Coronary artery (tissue), 2 donors: ENCODE data around the gene JAK1.
A peak's percentile ranks its signal among the peaks of the same experiment; 100 is the strongest.

Experiments
- DNase-seq: peaks from one replicate; pipeline ENCODE4 v3.0.0-alpha.2; 2017; ENCODE audit warnings: low spot score
- H3K27ac ChIP-seq, 2 donors: fragments of 200-600 bp; sonication (generic); one replicate each; pipeline ENCODE4 v1.5.1; 2016 to 2019
- H3K4me3 ChIP-seq: fragments of 200-600 bp; sonication (generic); 2 replicates; pipeline ENCODE4 v1.5.1; 2016; ENCODE audit warnings: mild to moderate bottlenecking, moderate library complexity
- TF ChIP-seq, protein P1 (sequence below): fragments of 200-600 bp; sonication (generic); IDR thresholded peaks from one replicate; pipeline ENCODE4 v1.5.1; 2019; ENCODE audit warnings: antibody characterized with exemption

JAK1 gene

DNA sequence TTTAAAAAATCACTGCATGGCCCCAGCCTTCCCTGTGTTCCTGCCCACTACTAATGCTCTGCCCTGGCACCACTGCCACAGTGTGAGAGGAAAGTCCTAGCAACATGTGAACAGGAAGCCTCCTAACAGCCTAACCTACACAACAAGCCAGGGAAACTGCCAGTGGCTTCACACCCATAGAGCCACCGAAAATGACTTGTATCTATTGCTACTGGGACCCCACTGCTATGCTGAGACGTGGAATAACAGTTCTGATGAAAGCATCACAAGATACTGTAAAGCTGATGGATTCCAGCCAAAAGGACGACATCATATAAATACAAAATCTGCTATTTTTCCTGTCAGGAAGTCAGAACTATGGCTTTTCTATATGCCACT lies 74.9 kb downstream of the JAK1 start:
- no peak for DNase-seq
- TF ChIP-seq, protein P1, sequence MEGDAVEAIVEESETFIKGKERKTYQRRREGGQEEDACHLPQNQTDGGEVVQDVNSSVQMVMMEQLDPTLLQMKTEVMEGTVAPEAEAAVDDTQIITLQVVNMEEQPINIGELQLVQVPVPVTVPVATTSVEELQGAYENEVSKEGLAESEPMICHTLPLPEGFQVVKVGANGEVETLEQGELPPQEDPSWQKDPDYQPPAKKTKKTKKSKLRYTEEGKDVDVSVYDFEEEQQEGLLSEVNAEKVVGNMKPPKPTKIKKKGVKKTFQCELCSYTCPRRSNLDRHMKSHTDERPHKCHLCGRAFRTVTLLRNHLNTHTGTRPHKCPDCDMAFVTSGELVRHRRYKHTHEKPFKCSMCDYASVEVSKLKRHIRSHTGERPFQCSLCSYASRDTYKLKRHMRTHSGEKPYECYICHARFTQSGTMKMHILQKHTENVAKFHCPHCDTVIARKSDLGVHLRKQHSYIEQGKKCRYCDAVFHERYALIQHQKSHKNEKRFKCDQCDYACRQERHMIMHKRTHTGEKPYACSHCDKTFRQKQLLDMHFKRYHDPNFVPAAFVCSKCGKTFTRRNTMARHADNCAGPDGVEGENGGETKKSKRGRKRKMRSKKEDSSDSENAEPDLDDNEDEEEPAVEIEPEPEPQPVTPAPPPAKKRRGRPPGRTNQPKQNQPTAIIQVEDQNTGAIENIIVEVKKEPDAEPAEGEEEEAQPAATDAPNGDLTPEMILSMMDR = no peak
- H3K27ac ChIP-seq = peak overlapping the region in 1 of 2 donors; percentile 3
- H3K4me3 ChIP-seq = no peak overlapping the region

DNA sequence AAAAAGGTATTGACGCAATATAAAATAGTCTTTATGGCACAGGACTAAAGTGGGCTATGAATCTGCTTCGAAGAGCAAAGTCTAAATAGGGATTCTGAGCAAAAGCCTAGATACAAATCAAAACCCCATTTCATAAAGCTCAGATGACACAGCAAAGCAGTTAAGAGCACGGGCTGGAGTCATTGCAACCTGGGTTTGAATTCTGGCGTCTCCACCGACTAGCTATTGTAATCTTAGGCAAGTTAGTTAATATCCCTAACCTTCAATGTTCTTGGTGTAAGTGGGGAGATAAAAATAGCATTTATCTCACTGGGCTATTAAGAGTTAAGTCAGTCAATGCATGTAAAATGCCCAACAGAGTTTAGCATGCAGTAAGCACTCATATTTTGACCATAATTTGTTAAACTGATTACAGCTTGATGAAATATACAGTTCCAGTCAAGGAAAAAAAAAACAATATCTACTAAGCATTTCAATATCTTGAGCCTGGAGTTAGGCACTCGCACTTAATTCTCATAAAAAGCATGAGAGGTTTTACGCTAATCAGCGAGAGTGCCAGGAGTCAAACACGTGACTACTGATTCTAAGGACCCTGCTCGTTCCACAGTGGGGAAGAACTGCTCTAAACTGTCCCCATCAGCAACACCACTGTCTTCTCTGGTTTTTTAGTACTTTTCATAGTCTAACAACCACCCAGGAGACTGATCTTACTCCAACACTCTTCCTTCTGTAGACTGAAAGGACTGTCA lies 75.5 kb downstream of the JAK1 start:
- DNase-seq = no peak
- no peak overlapping the region for H3K4me3 ChIP-seq
- TF ChIP-seq, protein P1 = no peak
- H3K27ac ChIP-seq = peak overlapping the region in 1 of 2 donors; percentile 3

DNA sequence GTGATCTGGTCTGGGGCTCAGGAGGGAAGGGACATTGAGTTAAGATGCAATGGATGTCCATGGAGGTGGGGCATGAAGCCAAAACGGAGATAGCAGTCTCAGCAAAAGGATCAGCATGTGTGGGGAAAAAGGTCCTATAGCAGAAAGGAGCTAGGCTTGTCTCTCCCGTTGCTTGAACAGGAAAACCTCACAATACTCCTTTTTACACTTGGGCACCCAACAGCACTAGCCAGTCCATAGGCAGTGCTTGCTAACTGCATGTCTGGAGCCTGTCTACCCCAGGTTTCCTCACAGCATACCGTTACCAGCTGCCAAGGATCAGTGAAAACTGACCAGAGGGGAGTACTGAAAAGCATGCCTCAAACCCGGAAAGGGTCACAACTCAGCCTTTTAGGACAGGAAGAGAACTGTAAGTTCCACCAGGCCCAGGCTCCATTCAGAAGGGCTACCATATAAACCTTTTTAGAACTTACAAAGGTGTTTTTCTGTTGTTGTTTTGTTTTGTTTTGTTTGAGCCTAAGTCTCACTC lies 78.6 kb downstream of the JAK1 start:
- no peak for DNase-seq

DNA sequence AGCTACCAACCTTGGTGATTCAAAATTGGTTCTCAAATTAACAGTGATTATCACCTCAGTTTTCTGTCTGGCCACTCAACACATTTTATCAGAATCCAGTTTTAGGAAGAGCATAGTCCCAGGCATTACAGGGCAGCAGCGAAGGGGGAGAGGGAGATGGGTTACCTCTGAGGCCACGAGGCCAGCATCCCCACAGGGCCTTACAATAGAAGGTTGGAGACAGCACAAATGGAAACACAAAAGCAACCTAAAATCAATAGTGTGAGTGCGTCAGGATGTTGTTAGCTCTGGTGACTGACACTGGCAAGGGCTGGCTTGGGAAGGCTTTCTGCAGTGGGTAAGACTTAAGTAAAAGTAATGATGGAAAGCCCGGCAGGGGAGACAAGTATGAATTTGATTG lies 79.5 kb downstream of the JAK1 start:
- DNase-seq = no peak
- Histone ChIP-seq H3K4me3 (no peak overlapping the region), H3K27ac (no peak overlapping the region)
- TF ChIP-seq, protein P1 = no peak

More for the DNA sequence above, 78.6 kb downstream of the JAK1 start:
- H3K4me3 ChIP-seq = no peak overlapping the region
- no peak overlapping the region for H3K27ac ChIP-seq
- TF ChIP-seq, protein P1 = no peak

DNA sequence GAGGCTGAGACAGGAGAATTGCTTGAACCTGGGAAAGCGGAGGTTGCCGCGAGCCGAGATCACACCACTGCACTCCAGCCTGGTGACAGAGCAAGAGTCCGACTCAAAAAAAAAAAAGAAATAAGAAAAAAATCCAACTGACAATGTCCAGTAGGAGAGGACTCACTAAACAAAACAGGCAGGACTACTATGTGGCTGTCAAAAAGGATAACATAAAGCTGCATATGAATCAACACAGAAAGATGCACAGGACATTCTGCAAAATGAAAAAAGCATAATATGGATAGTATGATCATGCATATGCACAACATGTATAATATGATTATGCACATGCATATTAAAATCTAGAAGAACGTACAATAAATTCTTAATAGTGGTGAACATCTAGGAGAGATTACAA lies 80.7 kb downstream of the JAK1 start:
- TF ChIP-seq, protein P1 = no peak
- H3K27ac ChIP-seq = no peak overlapping the region
- no peak overlapping the region for H3K4me3 ChIP-seq
- DNase-seq = no peak

DNA sequence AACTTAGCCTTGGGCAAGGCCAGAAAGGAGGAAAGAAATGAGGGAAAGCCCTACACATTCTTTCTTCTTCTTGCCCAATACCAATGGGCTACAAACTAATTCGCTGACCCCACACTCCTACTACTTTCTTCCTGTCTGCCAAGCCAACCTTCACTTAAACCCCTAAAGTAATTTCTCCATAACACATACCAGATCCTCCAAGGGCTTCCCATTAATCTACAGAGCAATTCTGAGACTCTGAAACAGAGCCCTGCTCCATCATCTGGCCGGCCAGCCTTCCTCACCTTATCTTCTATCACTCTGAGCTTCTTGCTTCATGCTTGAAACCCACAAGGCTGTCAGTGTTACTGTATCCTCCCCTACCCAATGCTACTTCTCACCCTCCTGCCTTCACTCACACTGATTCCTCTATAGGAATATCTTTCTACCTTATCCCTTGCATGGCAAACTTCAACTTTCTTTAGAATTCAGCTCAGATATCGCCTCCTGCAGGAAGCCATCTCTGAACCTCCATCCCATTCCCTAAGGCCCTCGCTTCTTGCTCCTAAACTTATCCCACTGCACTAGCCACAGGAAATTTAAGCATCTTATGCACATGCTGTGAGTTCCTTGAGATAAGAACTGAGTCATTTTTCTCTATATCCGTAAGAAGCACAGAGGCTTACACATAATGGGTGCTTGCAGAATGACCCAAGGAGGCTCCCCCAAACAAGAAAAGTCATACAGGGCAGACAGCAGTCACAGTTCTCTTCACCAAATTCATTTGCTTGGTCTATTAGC lies 81.9 kb downstream of the JAK1 start:
- TF ChIP-seq, protein P1 = no peak
- H3K4me3 ChIP-seq = no peak overlapping the region
- no peak for DNase-seq
- H3K27ac ChIP-seq = no peak overlapping the region
